Esophagus muscularis mucosa (tissue), 4 donors: ENCODE results near the gene POU5F2. TPM values are rescaled to one million over a fixed set of nuclear protein-coding genes. Genes with fewer than 3 reads are reported as not detected.

Source experiments
- DNase-seq: peaks from one replicate; pipeline ENCODE4 v3.0.0-alpha.2; 2017; ENCODE audit errors: extremely low spot score
- H3K27ac ChIP-seq, 4 donors: fragments of 200-600 bp; sonication (generic); replicated peaks in 1 of 4; 1 replicate in 3 of 4; 2 replicates in 1 of 4; pipeline ENCODE4 v1.5.1; 2016 to 2019; ENCODE audit warnings: mild to moderate bottlenecking in 1 of 4
- H3K27me3 ChIP-seq, 4 donors: fragments of 200-600 bp; sonication (generic); one replicate each; pipeline versions ENCODE4 v1.5.1 to v1.6.0; 2016 to 2019
- H3K36me3 ChIP-seq, 4 donors: fragments of 200-600 bp; sonication (generic); one replicate each; pipeline ENCODE4 v1.5.1; 2016 to 2019
- H3K4me1 ChIP-seq, 4 donors: fragments of 200-600 bp; sonication (generic); one replicate each; pipeline ENCODE4 v1.5.1; 2016 to 2019
- H3K4me3 ChIP-seq, 4 donors: fragments of 200-600 bp; sonication (generic); 1 replicate in 2 of 4; 2 replicates in 2 of 4; pipeline ENCODE4 v1.5.1; 2016 to 2019; ENCODE audit warnings: mild to moderate bottlenecking in 4 of 4, moderate library complexity in 1 of 4
- H3K9me3 ChIP-seq, 4 donors: fragments of 200-600 bp; sonication (generic); 1 replicate in 3 of 4; 2 replicates in 1 of 4; pipeline ENCODE4 v1.5.1; 2016 to 2019
- CTCF ChIP-seq, 3 experiments: fragments of 200-600 bp in 2 of 3; fragments of 450-650 bp in 1 of 3; sonication (generic) in 2 of 3; IDR thresholded peaks; one replicate each; pipeline ENCODE4 v1.5.1; 2017 to 2019; ENCODE audit warnings: antibody characterized with exemption in 3 of 3, mild to moderate bottlenecking in 2 of 3, moderate library complexity in 1 of 3
- EP300 ChIP-seq: sonication (generic); formaldehyde crosslinking; IDR thresholded peaks from one replicate; pipeline ENCODE4 v1.6.1; 2017; ENCODE audit warnings: antibody characterized with exemption
- POLR2A ChIP-seq: fragments of 450-650 bp; IDR thresholded peaks from one replicate; pipeline ENCODE4 v1.6.1; 2017; ENCODE audit warnings: antibody characterized with exemption, moderate library complexity, mild to moderate bottlenecking, low read depth
- POLR2AphosphoS5 ChIP-seq, 2 donors: sonication (generic); formaldehyde crosslinking; IDR thresholded peaks; one replicate each; pipeline ENCODE4 v1.6.1; 2017; ENCODE audit warnings: antibody characterized with exemption in 2 of 2
- WGBS: methylation state at CpG from one replicate; pipeline ENCODE4 v1.1.5; 2018; 5-methylcytosine and 5-hydroxymethylcytosine counted together
- intact Hi-C: fragments of 100-400 bp; cut with DNase I; formaldehyde crosslinking; loops from one replicate; pipeline ENCODE4 v1.15.1; 2023
- total RNA-seq, 4 donors: library from RNA; depleted of rRNA; stranded (reverse); fragments of >200 nt; gene quantifications; one replicate each; pipeline versions ENCODE4 v1.1.0 to v1.2.1, GENCODE V29; 2016

Gene POU5F2
- total RNA-seq, 4 donors from 2014 or later = 0.52 to 2.5 (median 1.2) TPM

GRCh38 chr5:93715761-93716160 lies 25.6 kb downstream of the POU5F2 start:
- no peaks in the 10 kb centered on the region for H3K9me3 ChIP-seq
- no peaks in the 10 kb centered on the region for H3K27me3 ChIP-seq
- H3K4me1 ChIP-seq = peaks cover 0 to 3% (median 0%) of the 10 kb centered on the region in 4 donors
- TF ChIP-seq CTCF (IDR thresholded peaks at IDR 0.05) = no peak
- TF ChIP-seq EP300 = no peak
- TF ChIP-seq POLR2AphosphoS5 (IDR thresholded peaks at IDR 0.05) = no peak
- TF ChIP-seq POLR2A = no peak
- intact Hi-C loops = no loop called here
- 92% methylated on average over 1 of the region's 1 CpG for WGBS
- no peak for DNase-seq
- no peak overlapping the region for H3K4me3 ChIP-seq
- no peaks in the 10 kb centered on the region for H3K36me3 ChIP-seq
- H3K27ac ChIP-seq = no peak overlapping the region

- Histone ChIP-seq H3K4me1 (peaks cover 0 to 3% (median 0%) of the 10 kb centered on the region in 4 donors), H3K27me3 (no peaks in the 10 kb centered on the region), H3K9me3 (no peaks in the 10 kb centered on the region), H3K27ac (no peak overlapping the region), H3K36me3 (no peaks in the 10 kb centered on the region), H3K4me3 (no peak overlapping the region)
- intact Hi-C loops = no loop called here
- 93% methylated on average over 2 of the region's 2 CpGs for WGBS
- no peak for DNase-seq
- no peak for TF ChIP-seq EP300
- TF ChIP-seq POLR2A = no peak
- no peak for TF ChIP-seq CTCF (IDR thresholded peaks at IDR 0.05)
- TF ChIP-seq POLR2AphosphoS5 (IDR thresholded peaks at IDR 0.05) = no peak
Observed at GRCh38 chr5:93715327-93715726, 26.1 kb downstream of the POU5F2 start.

- H3K4me3 ChIP-seq = no peak overlapping the region
- no peak for TF ChIP-seq POLR2A
- no peak for TF ChIP-seq EP300
- no peak for TF ChIP-seq POLR2AphosphoS5 (IDR thresholded peaks at IDR 0.05)
- TF ChIP-seq CTCF (IDR thresholded peaks at IDR 0.05) = no peak
- H3K27me3 ChIP-seq = no peaks in the 10 kb centered on the region
- H3K36me3 ChIP-seq = no peaks in the 10 kb centered on the region
- WGBS = 100% methylated on average over 6 of the region's 6 CpGs
- no peaks in the 10 kb centered on the region for H3K9me3 ChIP-seq
- intact Hi-C loops = no loop called here
- H3K27ac ChIP-seq = no peak overlapping the region
- H3K4me1 ChIP-seq = no peaks in the 10 kb centered on the region
- no peak for DNase-seq
Observed at GRCh38 chr5:93708442-93708841, 33.0 kb downstream of the POU5F2 start.

GRCh38 chr5:93705896-93706295 lies 35.5 kb downstream of the POU5F2 start:
- Histone ChIP-seq H3K27me3 (no peaks in the 10 kb centered on the region), H3K4me3 (no peak overlapping the region), H3K36me3 (no peaks in the 10 kb centered on the region), H3K9me3 (no peaks in the 10 kb centered on the region), H3K4me1 (no peaks in the 10 kb centered on the region), H3K27ac (no peak overlapping the region)
- 93% methylated on average over 1 of the region's 1 CpG for WGBS
- intact Hi-C loops = no loop called here
- DNase-seq = no peak
- TF ChIP-seq EP300 = no peak
- TF ChIP-seq POLR2A = no peak
- no peak for TF ChIP-seq POLR2AphosphoS5 (IDR thresholded peaks at IDR 0.05)
- TF ChIP-seq CTCF (IDR thresholded peaks at IDR 0.05) = no peak

GRCh38 chr5:93704996-93705395 lies 36.4 kb downstream of the POU5F2 start:
- no peak overlapping the region for H3K27ac ChIP-seq
- no peaks in the 10 kb centered on the region for H3K36me3 ChIP-seq
- no peaks in the 10 kb centered on the region for H3K9me3 ChIP-seq
- no peak for TF ChIP-seq CTCF (IDR thresholded peaks at IDR 0.05)
- TF ChIP-seq EP300 = no peak
- TF ChIP-seq POLR2A = no peak
- TF ChIP-seq POLR2AphosphoS5 (IDR thresholded peaks at IDR 0.05) = no peak
- no peak overlapping the region for H3K4me3 ChIP-seq
- intact Hi-C loops = no loop called here
- no peaks in the 10 kb centered on the region for H3K27me3 ChIP-seq
- no peaks in the 10 kb centered on the region for H3K4me1 ChIP-seq
- DNase-seq = no peak
